HG02938 (cell line): ENCODE data around the gene KEL.
"Not testable (repeated sequence)": the region's sequence is repeated elsewhere in the genome, so short reads cannot be mapped to it uniquely, and the experiment has no call there.

Experiments
- ATAC-seq: cut with Tn5 transposase; IDR thresholded peaks from one replicate; pipeline ENCODE4 v1.9.1; 2021; ENCODE audit warnings: mild to moderate bottlenecking, moderate library complexity; ENCODE audit not compliant: unreplicated experiment

KEL gene

GRCh38 chr7:142961973-142962926 lies at the start of gene KEL:
Gene KEL (minus strand): TSS chr7:142962363. CDS start chr7:142962206, 157 bp downstream.
- ATAC-seq = no peak

- ATAC-seq = peak; percentile 82
Observed at GRCh38 chr7:143008007-143008901, 46.1 kb upstream of the KEL start.

GRCh38 chr7:143005632-143006260 lies 43.6 kb upstream of the KEL start:
- ATAC-seq = no peak

- ATAC-seq = no peak
Observed at GRCh38 chr7:143003393-143004051, 41.4 kb upstream of the KEL start.

- no peak for ATAC-seq
Observed at GRCh38 chr7:143002898-143003297, 40.7 kb upstream of the KEL start.

- no peak for ATAC-seq
Observed at GRCh38 chr7:143002106-143002505, 39.9 kb upstream of the KEL start.

- ATAC-seq = no peak
Observed at GRCh38 chr7:143000648-143001047, 38.5 kb upstream of the KEL start.

- no peak for ATAC-seq
Observed at GRCh38 chr7:142999793-143000192, 37.6 kb upstream of the KEL start.

- ATAC-seq = no peak
Observed at GRCh38 chr7:142998966-142999365, 36.8 kb upstream of the KEL start.

GRCh38 chr7:142997456-142997989 lies 35.4 kb upstream of the KEL start:
- no peak for ATAC-seq

- ATAC-seq = no peak
Observed at GRCh38 chr7:142992427-142992826, 30.3 kb upstream of the KEL start.

- no peak for ATAC-seq
Observed at GRCh38 chr7:142984297-142984696, 22.1 kb upstream of the KEL start.

- no peak for ATAC-seq
Observed at GRCh38 chr7:142983825-142984224, 21.7 kb upstream of the KEL start.

GRCh38 chr7:142978402-142978801 lies 16.2 kb upstream of the KEL start:
- ATAC-seq = not testable (repeated sequence)

GRCh38 chr7:142974626-142975025 lies 12.5 kb upstream of the KEL start:
- ATAC-seq = no peak

- no peak for ATAC-seq
Observed at GRCh38 chr7:142969183-142969582, 7.0 kb upstream of the KEL start.

- no peak for ATAC-seq
Observed at GRCh38 chr7:142968229-142968628, 6.1 kb upstream of the KEL start.

- ATAC-seq = no peak
Observed at GRCh38 chr7:142964502-142965246, 2.5 kb upstream of the KEL start.

- no peak for ATAC-seq
Observed at GRCh38 chr7:142963993-142964392, 1.8 kb upstream of the KEL start.

- ATAC-seq = no peak
Observed at GRCh38 chr7:142962991-142963390, 828 bp upstream of the KEL start.
